HG03139 (cell line): ENCODE results near the gene C10orf88.
"Not testable (repeated sequence)": the region's sequence is repeated elsewhere in the genome, so short reads cannot be mapped to it uniquely, and the experiment has no call there.

Source experiments
- ATAC-seq: cut with Tn5 transposase; IDR thresholded peaks from one replicate; pipeline ENCODE4 v1.9.1; 2021; ENCODE audit not compliant: unreplicated experiment

Gene C10orf88

DNA sequence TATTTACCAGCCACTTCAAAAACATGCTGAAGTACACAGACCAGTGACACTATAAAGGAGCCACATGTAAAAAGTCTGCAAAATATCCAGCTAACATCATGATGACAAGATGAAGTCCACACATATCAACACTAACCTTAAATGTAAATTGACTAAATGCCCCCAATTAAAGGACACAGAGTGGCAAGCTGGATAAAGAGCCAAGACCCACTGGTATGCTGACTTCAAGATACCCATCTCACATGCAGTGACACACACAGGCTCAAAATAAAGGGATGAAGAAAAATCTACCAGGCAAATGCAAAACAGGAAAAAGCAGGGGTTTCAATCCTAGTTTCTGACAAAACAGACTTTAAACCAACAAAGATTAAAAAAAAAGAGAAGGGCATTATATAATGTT, 12.9 kb upstream of the C10orf88 start:
- no peak for ATAC-seq

DNA sequence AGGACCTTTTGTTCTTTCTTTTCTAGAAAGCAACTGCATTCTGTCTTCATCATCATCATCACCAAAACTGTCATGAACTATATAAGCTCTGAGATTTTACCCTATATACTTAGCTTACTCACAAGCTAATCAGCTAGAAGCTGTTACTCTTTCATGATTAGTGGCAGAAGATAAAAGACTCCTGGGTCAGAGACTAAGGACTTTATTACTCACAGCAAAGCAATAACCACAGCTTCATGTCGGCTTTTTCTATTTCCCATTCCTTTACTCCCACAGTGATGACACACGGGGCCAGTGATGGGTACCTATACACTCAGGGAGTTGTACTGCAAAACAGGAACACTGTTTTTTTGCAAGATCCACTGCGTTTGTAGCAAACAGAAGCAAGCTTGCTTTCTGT, 8.4 kb upstream of the C10orf88 start:
- no peak for ATAC-seq

DNA sequence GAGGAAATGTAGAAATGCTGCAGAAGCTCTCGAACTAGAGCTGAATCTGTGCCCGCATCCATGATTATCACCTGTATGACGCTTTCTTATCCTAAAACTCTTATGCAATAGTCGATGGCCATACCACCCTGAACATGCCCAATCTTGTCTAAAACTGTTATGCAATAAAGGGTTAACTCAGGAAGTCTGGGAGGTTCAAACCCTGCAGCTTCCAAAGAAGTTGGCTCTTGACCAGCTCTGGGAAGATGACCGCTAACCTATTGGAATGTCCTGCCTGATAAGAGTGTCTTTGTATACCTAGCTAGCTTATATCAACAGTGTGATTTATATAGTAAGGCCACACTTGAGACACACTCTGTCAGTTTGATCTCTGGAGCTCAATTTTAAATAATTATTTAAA, 3.4 kb upstream of the C10orf88 start:
- ATAC-seq, result no peak

DNA sequence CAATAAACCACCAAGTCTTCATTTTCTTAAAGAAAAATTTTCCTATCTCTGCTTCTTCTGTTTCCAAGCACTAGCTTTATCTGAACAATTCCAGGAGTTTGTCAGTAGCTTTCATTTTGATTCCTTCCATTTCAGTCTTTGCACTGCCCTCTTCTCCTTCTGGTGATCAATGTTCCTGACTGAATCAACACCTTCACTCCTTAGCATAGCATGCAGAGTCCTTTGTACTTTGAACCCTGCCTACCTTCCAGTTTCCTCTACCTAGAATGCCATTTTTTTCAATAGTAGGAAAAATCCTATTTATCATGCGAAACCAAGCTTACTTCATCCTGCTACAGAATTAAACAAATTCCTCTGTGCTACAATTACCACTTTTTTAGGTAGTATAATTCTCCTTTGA, 1.9 kb upstream of the C10orf88 start:
- no peak for ATAC-seq

DNA sequence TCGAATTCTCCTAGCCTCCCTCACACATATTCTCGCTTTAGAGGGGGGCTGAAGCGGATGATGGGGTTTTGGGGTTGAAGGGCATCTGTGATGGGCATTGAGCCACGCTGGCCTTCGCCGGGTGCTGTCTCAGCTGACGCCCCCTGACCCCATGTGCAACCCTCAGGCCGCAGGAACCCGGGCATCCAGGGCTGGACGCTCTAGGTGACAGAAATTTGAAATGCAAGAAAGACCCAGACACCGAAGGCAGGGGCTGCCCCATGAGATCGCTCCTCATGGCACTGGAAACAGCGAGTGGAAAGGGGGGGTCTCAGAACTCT, 664 bp upstream of the C10orf88 start:
- ATAC-seq, result no peak

GRCh38 chr10:122949296-122949695, 4.7 kb downstream of the C10orf88 start:
- no peak for ATAC-seq

DNA sequence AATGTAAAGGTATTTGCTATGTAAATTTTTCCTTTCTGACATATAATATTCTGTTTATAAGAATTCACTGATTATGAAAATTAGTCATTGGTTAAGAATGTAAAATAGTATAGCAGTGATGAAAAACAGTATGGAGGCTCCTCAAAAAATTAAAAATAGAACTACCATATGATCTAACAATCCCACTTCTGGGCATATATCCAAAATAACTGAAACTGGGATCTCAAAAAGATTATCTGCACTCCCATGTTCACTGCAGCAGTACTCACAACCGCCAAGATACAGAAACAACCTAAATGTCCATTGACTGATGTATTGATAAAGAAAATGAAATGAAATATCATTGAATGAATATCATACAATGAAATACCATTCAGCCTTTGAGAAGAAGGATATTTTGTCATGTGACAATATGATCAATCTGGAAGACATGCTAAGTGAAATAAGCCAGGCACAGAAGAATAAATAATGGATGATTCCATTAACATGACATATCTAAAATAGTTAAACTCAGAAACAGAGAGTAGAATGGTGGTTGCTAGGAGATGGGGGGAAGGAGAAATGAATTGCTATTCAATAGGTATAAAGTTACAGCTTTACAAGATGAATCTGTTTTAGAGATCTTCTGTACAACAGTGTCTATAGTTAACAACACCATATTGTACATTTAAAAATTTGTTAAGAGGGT, 14.0 kb downstream of the C10orf88 start:
- no peak for ATAC-seq

DNA sequence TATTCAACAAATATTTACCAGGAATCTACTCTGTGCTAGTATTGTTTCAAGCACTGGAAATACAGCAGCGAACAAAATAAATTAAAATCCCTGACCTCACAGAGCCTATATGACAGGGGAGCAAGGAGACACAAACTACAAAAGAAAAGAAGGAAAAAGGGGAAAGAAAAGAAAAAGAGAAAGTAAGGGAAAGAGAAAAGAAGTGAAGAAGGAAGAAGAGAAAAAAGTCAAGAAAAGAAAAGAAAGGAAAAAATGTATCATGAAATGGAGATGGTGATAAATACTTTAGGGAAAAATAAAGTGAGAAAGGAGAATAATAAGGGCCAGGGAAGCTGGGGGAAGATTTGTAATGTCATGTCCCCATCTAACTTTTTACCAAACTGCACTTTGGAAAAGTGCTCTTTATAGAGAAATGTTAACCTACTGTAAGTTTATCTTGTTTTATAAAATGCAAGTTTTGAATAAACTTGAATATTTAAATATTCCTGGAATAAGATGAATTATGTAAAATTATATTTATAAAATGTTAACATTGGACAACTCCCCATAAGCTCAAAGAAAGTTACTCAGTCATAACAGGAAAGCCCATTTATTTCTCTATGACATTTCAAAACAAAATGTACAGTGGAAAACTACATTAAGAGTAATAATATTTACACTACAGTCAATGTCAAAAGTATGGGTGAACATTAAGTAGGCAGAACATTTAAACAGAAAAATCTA, 14.7 kb downstream of the C10orf88 start:
- ATAC-seq, result no peak

- ATAC-seq, result no peak
These were observed 22.7 kb downstream of the C10orf88 start for GRCh38 chr10:122931088-122931906.

DNA sequence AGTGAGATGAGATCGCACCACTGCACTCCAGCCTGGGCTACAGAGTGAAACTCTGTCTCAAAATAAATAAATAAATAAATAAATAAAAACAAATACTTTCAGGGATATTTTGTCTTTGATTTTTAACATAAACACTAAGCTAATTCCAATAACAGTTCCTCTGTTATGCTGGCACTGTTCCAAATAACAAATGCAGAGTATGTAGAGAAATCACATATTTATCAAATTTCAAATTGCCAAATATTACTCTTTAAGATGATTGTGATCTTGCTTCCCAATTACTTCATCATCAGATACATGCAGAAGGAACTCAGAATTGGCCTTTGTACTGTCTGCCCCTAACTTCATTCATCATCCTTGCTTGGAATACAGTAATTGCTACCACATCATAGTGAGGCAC, 23.9 kb downstream of the C10orf88 start:
- no peak for ATAC-seq

GRCh38 chr10:122915700-122916099, 38.3 kb downstream of the C10orf88 start:
- ATAC-seq, result no peak

GRCh38 chr10:122911889-122912484, 42.0 kb downstream of the C10orf88 start:
- no peak for ATAC-seq

- no peak for ATAC-seq
These were observed 43.7 kb downstream of the C10orf88 start, which contains the start of gene FAM24A for GRCh38 chr10:122910310-122910709. Gene FAM24A (plus strand): TSS chr10:122910610. CDS start chr10:122911635, 1,025 bp downstream.

- ATAC-seq, result not testable (repeated sequence)
These were observed 50.2 kb downstream of the C10orf88 start for GRCh38 chr10:122903861-122904260.

DNA sequence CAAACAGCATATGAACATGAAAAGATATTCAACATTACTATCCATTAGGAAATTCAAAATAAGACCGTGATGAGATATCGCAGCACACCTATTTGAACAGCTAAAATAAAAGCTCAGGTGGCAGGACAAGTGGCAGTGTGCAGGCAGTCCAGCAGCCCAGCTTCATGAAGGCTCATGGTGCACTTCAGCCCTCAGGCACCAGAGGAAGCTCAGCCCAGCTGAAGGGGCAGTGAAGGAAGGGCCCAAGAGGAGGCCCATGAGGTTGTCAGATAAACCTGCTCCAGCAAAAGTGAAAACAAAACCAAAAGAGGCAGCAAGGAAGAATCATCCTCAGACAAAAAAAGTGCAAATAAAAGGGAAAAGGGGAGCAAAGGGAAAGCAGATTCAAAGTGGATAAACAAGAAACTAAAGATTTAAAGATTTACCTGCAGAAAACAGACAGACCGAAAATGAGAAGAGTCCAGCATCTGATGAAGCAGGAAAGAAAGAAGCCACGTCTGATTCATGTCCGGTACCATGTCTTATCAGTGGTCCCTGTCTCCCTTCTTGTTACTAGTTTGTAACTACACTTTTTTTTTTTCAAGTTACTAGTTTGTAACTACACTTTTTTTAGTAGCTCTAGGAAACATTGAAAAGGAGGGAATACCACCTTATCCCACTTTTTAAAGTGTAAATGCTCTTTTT, 59.6 kb downstream of the C10orf88 start:
- ATAC-seq, result no peak

DNA sequence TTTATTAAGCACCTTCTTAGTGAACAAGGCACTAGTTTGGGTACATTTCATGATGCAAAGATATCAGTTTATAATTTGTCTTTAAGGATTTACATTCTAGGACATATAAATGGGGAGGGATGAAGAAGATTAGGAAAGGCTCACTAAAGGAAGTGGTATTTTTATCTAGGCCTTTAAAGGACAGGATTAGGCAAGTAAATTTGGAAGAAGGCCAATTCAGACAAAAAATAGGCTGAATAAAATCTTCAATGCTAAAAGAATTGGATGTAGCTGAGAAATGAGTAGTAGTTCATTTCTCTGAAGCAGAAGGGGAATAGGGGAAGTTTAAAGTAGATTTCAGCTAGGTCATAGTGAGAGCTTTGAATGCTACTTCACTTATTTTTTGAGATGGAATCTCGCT, 69.9 kb downstream of the C10orf88 start:
- no peak for ATAC-seq

- ATAC-seq, result no peak
These were observed 71.3 kb downstream of the C10orf88 start for GRCh38 chr10:122882766-122883165.
